Aorta (tissue), 5 donors: Measurements from ENCODE around the gene PRPF6. TPM values are rescaled to one million over a fixed set of nuclear protein-coding genes. Genes with fewer than 3 reads are reported as not detected.
"Not testable (repeated sequence)": the region's sequence is repeated elsewhere in the genome, so short reads cannot be mapped to it uniquely, and the experiment has no call there.

Source experiments
- ATAC-seq: fragments of 200-7000 bp; cut with Tn5 transposase; one replicate; pipeline ENCODE4 v1.9.1; 2022; ENCODE audit warnings: moderate library complexity; ENCODE audit not compliant: low FRiP score
- DNase-seq, 2 donors: peaks; one replicate each; pipeline ENCODE4 v3.0.0-alpha.2; 2020
- H3K27ac ChIP-seq, 2 donors: one replicate each; pipeline ENCODE4 v1.5.1; 2013; ENCODE audit warnings: low read length in 2 of 2, mild to moderate bottlenecking in 2 of 2, moderate library complexity in 2 of 2, control low read depth in 1 of 2, inconsistent platforms in 1 of 2, low read depth in 1 of 2
- H3K27me3 ChIP-seq, 2 donors: one replicate each; pipeline ENCODE4 v1.6.1; 2013; ENCODE audit warnings: control low read depth in 1 of 2, low read length in 1 of 2, mild to moderate bottlenecking in 1 of 2, moderate library complexity in 1 of 2; ENCODE audit not compliant: insufficient read depth in 2 of 2, control insufficient read depth in 1 of 2
- H3K36me3 ChIP-seq, 2 donors: one replicate each; pipeline ENCODE4 v1.6.1; 2013; ENCODE audit warnings: control low read depth in 1 of 2, low read length in 1 of 2, mild to moderate bottlenecking in 1 of 2; ENCODE audit not compliant: insufficient read depth in 2 of 2, control insufficient read depth in 1 of 2
- H3K4me1 ChIP-seq, 2 donors: one replicate each; pipeline ENCODE4 v1.6.1; 2013; ENCODE audit warnings: low read length in 2 of 2, control low read depth in 1 of 2, mild to moderate bottlenecking in 1 of 2, moderate library complexity in 1 of 2; ENCODE audit not compliant: insufficient read depth in 2 of 2, control insufficient read depth in 1 of 2
- H3K4me3 ChIP-seq, 2 donors: one replicate each; pipeline ENCODE4 v1.5.1; 2013; ENCODE audit warnings: low read length in 2 of 2, control low read depth in 1 of 2, mild to moderate bottlenecking in 1 of 2
- H3K9me3 ChIP-seq: one replicate; pipeline ENCODE4 v1.6.1; 2013; ENCODE audit warnings: mild to moderate bottlenecking, low read length; ENCODE audit not compliant: control insufficient read depth
- WGBS, 2 donors: extraction: QIAGEN DNeasy Blood & Tissue Kit; methylation state at CpG; one replicate each; pipeline ENCODE4 v1.1.7; 2013; 5-methylcytosine and 5-hydroxymethylcytosine counted together
- intact Hi-C, 2 donors: fragments of 100-400 bp; cut with DNase I; formaldehyde crosslinking; loops; one replicate each; pipeline versions ENCODE4 v1.14.2 to v1.15.0; 2022
- polyA plus RNA-seq, 2 donors: library from polyadenylated mRNA; stranded (reverse); fragments of 200-250 nt; gene quantifications; one replicate each; pipeline ENCODE4 v1.2.3, GENCODE V29; 2013
- total RNA-seq, 2 donors: library from RNA; stranded (reverse); fragmentation: NEBNext Ultra II Directional; extraction: Animal tissue kit (Norgen Biotek cat#: 25700); gene quantifications; one replicate each; pipeline ENCODE4 v1.2.1, GENCODE V29; 2021
- donor health status: healthy with polysubstance abuse.
- donor health status: Bipolar disorder and iron deficiency.
- donor health status: DM: no; HTN: no; CAD: no.
- donor health status: DM: no; HTN: no; CAD: no.
- donor health status: DM: yes; HTN: yes; CAD: no.

Gene PRPF6
- total and polyA plus RNA-seq, 4 donors: 20.9 to 59.1 (median 51.8) TPM

GRCh38 chr20:63958471-63958870, 22.5 kb upstream of the PRPF6 start:
- H3K27me3 ChIP-seq: no peaks in the 10 kb centered on the region
- DNase-seq (no peak), ATAC-seq (no peak)
- no peak overlapping the region for H3K27ac ChIP-seq
- no peaks in the 10 kb centered on the region for H3K4me1 ChIP-seq
- no peak overlapping the region for H3K4me3 ChIP-seq
- intact Hi-C loops: no loop called here
- H3K36me3 ChIP-seq: peaks cover 0 to 1% of the 10 kb centered on the region in 2 donors
- 61 to 63% methylated on average over 4 of the region's 4 CpGs for WGBS, 2 donors
- H3K9me3 ChIP-seq: no peaks in the 10 kb centered on the region

DNA sequence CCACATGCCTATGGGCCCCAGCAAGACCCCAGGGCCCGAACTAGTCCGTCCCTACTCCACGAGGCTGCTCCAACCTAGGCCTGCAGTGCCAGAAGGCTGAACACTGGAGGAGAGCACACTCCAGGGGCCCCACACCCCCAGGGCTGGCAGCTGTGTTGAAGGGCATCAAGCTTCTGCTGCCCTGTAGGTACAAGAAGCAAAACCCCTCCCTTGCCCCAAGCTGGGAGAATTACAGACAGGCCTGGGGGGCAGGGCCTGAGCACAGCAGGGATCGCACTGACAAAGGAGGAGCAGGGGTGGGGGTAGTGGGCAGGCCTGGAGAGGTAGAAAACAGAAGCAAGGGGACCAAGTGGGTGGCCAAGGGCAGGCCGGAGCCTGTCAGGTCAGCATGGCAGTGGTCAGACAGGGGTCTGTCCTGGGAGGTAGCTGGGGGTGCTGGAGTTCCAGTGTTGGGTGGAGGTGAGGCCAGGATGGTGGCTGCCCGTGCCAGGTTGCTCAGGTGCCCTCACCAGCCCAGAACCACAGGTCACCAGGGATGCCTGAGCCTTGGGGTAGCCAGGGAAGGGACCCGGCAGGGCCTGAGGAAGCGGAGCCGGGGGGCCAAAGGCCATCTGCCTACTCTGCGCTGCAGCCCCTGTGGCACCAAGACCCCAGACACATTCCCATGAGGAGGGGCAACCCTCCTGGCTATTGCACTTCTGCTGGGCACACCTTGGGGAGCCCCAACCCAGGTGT, 21.8 kb upstream of the PRPF6 start:
- no peaks in the 10 kb centered on the region for H3K27me3 ChIP-seq
- H3K4me3 ChIP-seq: no peak overlapping the region
- intact Hi-C loops: no loop called here
- H3K27ac ChIP-seq: no peak overlapping the region
- H3K9me3 ChIP-seq: no peaks in the 10 kb centered on the region
- WGBS, 2 donors: 80% methylated on average over 9 to 10 of the region's 10 CpGs
- H3K36me3 ChIP-seq: peaks cover 0 to 2% of the 10 kb centered on the region in 2 donors
- H3K4me1 ChIP-seq: no peaks in the 10 kb centered on the region
- DNase-seq: no peak
- ATAC-seq: no peak

DNA sequence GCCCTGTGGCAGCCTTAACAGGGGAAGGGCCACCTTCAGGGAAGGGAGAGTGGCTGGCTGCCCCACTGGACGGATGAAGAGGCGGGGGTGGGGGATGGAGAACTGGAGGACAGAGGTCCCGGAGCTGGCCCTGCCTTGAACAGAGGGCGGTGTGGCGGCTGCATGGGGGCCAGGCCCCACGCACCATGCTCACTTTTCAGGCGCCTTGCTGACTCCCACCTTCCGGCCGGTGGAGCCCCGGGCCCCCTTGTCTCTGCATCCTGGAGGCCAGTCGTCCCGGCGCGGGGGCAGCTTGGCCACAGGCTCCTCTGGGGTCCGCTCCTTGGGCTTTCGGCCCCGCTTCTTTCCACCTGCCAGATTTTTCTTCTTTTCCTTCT, 21.2 kb upstream of the PRPF6 start:
- H3K4me1 ChIP-seq: no peaks in the 10 kb centered on the region
- peaks cover 0 to 5% of the 10 kb centered on the region in 2 donors for H3K36me3 ChIP-seq
- WGBS, 2 donors: 85 to 86% methylated on average over 17 of the region's 17 CpGs
- intact Hi-C loops: no loop called here
- no peak overlapping the region for H3K4me3 ChIP-seq
- H3K27ac ChIP-seq: no peak overlapping the region
- DNase-seq (no peak), ATAC-seq (no peak)
- H3K27me3 ChIP-seq: no peaks in the 10 kb centered on the region
- no peaks in the 10 kb centered on the region for H3K9me3 ChIP-seq

DNA sequence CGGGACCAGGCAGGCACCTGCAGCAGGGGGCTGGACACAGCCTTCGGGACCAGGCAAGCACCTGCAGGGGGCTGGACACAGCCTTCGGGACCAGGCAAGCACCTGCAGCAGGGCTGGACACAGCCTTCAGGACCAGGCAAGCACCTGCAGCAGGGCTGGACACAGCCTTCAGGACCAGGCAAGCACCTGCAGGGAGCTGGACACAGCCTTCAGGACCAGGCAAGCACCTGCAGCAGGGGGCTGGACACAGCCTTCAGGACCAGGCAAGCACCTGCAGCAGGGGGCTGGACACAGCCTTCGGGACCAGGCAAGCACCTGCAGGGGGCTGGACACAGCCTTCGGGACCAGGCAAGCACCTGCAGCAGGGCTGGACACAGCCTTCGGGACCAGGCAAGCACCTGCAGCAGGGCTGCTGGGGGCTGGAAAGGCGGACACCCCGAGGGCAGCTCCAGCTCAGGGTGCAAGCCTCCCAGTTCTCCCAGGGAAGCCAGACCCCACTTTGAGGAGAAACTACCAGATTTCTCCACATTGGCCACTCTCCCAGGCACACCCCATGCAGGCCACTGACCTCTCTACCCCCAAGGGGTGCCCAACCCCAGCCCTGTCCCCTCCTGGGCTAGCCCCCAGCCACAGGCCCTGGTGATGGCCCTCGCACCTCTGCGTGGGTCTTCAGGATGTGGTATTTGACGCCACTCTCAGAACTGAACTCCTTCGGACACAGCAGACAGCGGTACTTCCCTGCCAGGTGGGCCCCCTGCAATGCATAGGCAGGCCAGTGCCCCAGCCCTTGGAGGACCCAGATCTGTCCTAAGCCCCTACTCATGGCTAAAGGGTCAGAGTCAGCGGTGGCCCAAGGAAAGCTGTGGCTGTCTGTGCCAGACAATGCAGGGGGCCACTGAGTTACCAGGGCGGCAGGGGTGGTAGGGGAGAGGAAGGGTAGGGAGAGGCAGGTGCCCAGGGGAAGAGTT, 20.0 kb upstream of the PRPF6 start:
- 87 to 91% methylated on average over 14 to 15 of the region's 15 CpGs for WGBS, 2 donors
- intact Hi-C loops, H3K36me3 ChIP-seq: not testable (repeated sequence)

GRCh38 chr20:63961664-63962425, 19.1 kb upstream of the PRPF6 start:
- no peak overlapping the region for H3K27ac ChIP-seq
- H3K4me1 ChIP-seq: no peaks in the 10 kb centered on the region
- peaks cover 0 to 5% of the 10 kb centered on the region in 2 donors for H3K36me3 ChIP-seq
- intact Hi-C loops: no loop called here
- WGBS, 2 donors: 86 to 88% methylated on average over 26 of the region's 26 CpGs
- DNase-seq (no peak), ATAC-seq (no peak)
- no peaks in the 10 kb centered on the region for H3K9me3 ChIP-seq
- no peaks in the 10 kb centered on the region for H3K27me3 ChIP-seq
- H3K4me3 ChIP-seq: no peak overlapping the region

More for the DNA sequence above, 20.0 kb upstream of the PRPF6 start:
- ATAC-seq, H3K27ac ChIP-seq, H3K4me3 ChIP-seq, H3K9me3 ChIP-seq, DNase-seq, H3K27me3 ChIP-seq, H3K4me1 ChIP-seq: not testable (repeated sequence)

GRCh38 chr20:63962426-63963347, 18.2 kb upstream of the PRPF6 start:
- ATAC-seq (peak; percentile 12), DNase-seq (no peak)
- H3K36me3 ChIP-seq: peaks cover 0 to 5% of the 10 kb centered on the region in 2 donors

GRCh38 chr20:63963348-63963741, 17.6 kb upstream of the PRPF6 start:
- Histone ChIP-seq H3K4me3 (no peak overlapping the region), H3K27me3 (no peaks in the 10 kb centered on the region), H3K27ac (no peak overlapping the region), H3K9me3 (no peaks in the 10 kb centered on the region), H3K36me3 (peaks cover 0 to 5% of the 10 kb centered on the region in 2 donors), H3K4me1 (no peaks in the 10 kb centered on the region)
- ATAC-seq (no peak), DNase-seq (no peak)
- WGBS, 2 donors: 91 to 93% methylated on average over 27 of the region's 27 CpGs
- intact Hi-C loops: no loop called here

More at GRCh38 chr20:63962426-63963347, 18.2 kb upstream of the PRPF6 start:
- Histone ChIP-seq H3K27ac (no peak overlapping the region), H3K9me3 (no peaks in the 10 kb centered on the region), H3K4me1 (no peaks in the 10 kb centered on the region), H3K27me3 (no peaks in the 10 kb centered on the region), H3K4me3 (no peak overlapping the region)
- WGBS, 2 donors: 94 to 95% methylated on average over 60 to 61 of the region's 61 CpGs
- intact Hi-C loops: no loop called here
